Fibroblast of the aortic adventitia (primary cell): ENCODE results near the gene MRPL14. TPM values are rescaled to one million over a fixed set of nuclear protein-coding genes. Genes with fewer than 3 reads are reported as not detected.

ENCODE experiments used
- DNase-seq: peaks from one replicate; pipeline ENCODE4 v3.0.0-alpha.2; 2010; ENCODE audit warnings: low read depth
- H3K4me3 ChIP-seq: 2 replicates; pipeline ENCODE4 v1.5.1; 2011; ENCODE audit warnings: low read depth, mild to moderate bottlenecking, control low read depth, low read length, moderate library complexity
- CTCF ChIP-seq: IDR thresholded peaks from 2 replicates; pipeline ENCODE4 v1.5.1; 2011; ENCODE audit warnings: mild to moderate bottlenecking, low read length, control low read depth, inconsistent platforms; ENCODE audit not compliant: insufficient read depth
- total RNA-seq: library from RNA; depleted of rRNA; stranded (reverse); fragments of >200 nt; gene quantifications from 2 replicates; pipeline ENCODE4 v1.2.3, GENCODE V29; 2012; ENCODE audit warnings: low replicate concordance

MRPL14 gene
- total RNA-seq, 1 donor = 34.5 TPM

GRCh38 chr6:44109212-44109611, 18.0 kb downstream of the MRPL14 start:
- no peak for DNase-seq
- TF ChIP-seq CTCF = no peak
- H3K4me3 ChIP-seq = no peak overlapping the region

- no peak overlapping the region for H3K4me3 ChIP-seq
- DNase-seq = no peak
- no peak for TF ChIP-seq CTCF
Observed at GRCh38 chr6:44108471-44108870, 18.8 kb downstream of the MRPL14 start.

GRCh38 chr6:44107017-44107416, 20.2 kb downstream of the MRPL14 start:
- no peak for DNase-seq
- no peak for TF ChIP-seq CTCF
- H3K4me3 ChIP-seq = no peak overlapping the region

- H3K4me3 ChIP-seq = no peak overlapping the region
- DNase-seq = no peak
- TF ChIP-seq CTCF = no peak
Observed at GRCh38 chr6:44105993-44106740, 21.1 kb downstream of the MRPL14 start.

GRCh38 chr6:44105146-44105545, 22.1 kb downstream of the MRPL14 start:
- no peak overlapping the region for H3K4me3 ChIP-seq
- no peak for DNase-seq
- TF ChIP-seq CTCF = no peak

GRCh38 chr6:44104481-44105021, 22.7 kb downstream of the MRPL14 start:
- TF ChIP-seq CTCF = no peak
- H3K4me3 ChIP-seq = no peak overlapping the region
- DNase-seq = no peak
